GM18873 (cell line): ENCODE results near the gene RHOD.

ENCODE experiments used
- ATAC-seq: cut with Tn5 transposase; IDR thresholded peaks from one replicate; pipeline ENCODE4 v1.9.1; 2021; ENCODE audit warnings: mild to moderate bottlenecking, moderate library complexity, moderate number of reproducible peaks; ENCODE audit not compliant: unreplicated experiment, low FRiP score

The RHOD gene

GRCh38 chr11:67056267-67057204 is at the start of gene RHOD:
TSS of gene RHOD (plus strand) at chr11:67056847. CDS start at chr11:67056903, 56 bp downstream.
- no peak for ATAC-seq

- no peak for ATAC-seq
These were observed 49.5 kb upstream of the RHOD start for GRCh38 chr11:67007126-67007525.

GRCh38 chr11:67010296-67010905 is 46.2 kb upstream of the RHOD start:
- ATAC-seq, result no peak

GRCh38 chr11:67013511-67014045 is 43.1 kb upstream of the RHOD start:
- no peak for ATAC-seq

- ATAC-seq, result no peak
These were observed 42.3 kb upstream of the RHOD start for GRCh38 chr11:67014343-67014742.

GRCh38 chr11:67015048-67015447 is 41.6 kb upstream of the RHOD start:
- ATAC-seq, result no peak

- no peak for ATAC-seq
These were observed 40.1 kb upstream of the RHOD start for GRCh38 chr11:67016550-67016949.

- no peak for ATAC-seq
These were observed 35.7 kb upstream of the RHOD start for GRCh38 chr11:67020949-67021348.

GRCh38 chr11:67022341-67022933 is 34.2 kb upstream of the RHOD start:
- ATAC-seq, result no peak

GRCh38 chr11:67022961-67023956 is 33.4 kb upstream of the RHOD start, which contains the start of gene SYT12:
TSS of gene SYT12 (plus strand) at chr11:67023134. CDS start at chr11:67030145, 7,011 bp downstream.
- ATAC-seq, result no peak

GRCh38 chr11:67023957-67024353 is 32.7 kb upstream of the RHOD start:
- no peak for ATAC-seq

GRCh38 chr11:67024410-67024809 is 32.2 kb upstream of the RHOD start:
- no peak for ATAC-seq

GRCh38 chr11:67024966-67025365 is 31.7 kb upstream of the RHOD start:
- no peak for ATAC-seq

GRCh38 chr11:67025750-67026149 is 30.9 kb upstream of the RHOD start:
- no peak for ATAC-seq

- ATAC-seq, result no peak
These were observed 29.7 kb upstream of the RHOD start for GRCh38 chr11:67026941-67027340.

GRCh38 chr11:67027483-67027930 is 29.1 kb upstream of the RHOD start:
- no peak for ATAC-seq

GRCh38 chr11:67027943-67028542 is 28.6 kb upstream of the RHOD start:
- ATAC-seq, result no peak

GRCh38 chr11:67029146-67029545 is 27.5 kb upstream of the RHOD start:
- ATAC-seq, result no peak

- no peak for ATAC-seq
These were observed 25.7 kb upstream of the RHOD start for GRCh38 chr11:67030976-67031375.
